ENCODE data around the gene SPDYE16.
"Not testable (repeated sequence)": the region's sequence is repeated elsewhere in the genome, so short reads cannot be mapped to it uniquely, and the experiment has no call there.

SPDYE16 gene

GRCh38 chr7:76506081-76506440 lies 37.0 kb downstream of the SPDYE16 start:
- no peak for TF ChIP-seq TCF4 (CRISPR knock-in tag; IDR thresholded peaks at IDR 0.05; ENCODE audit: borderline replicate concordance)
- TF ChIP-seq ZFP3 (CRISPR knock-in tag; IDR thresholded peaks at IDR 0.05), result no peak
- TF ChIP-seq PPARA (CRISPR knock-in tag; IDR thresholded peaks at IDR 0.05; ENCODE audit: borderline replicate concordance), result no peak
- no peak for TF ChIP-seq ISL1 (CRISPR knock-in tag; IDR thresholded peaks at IDR 0.05)
- no peak for TF ChIP-seq ESRRG (CRISPR knock-in tag; IDR thresholded peaks at IDR 0.05)
- no peak for TF ChIP-seq SNAI2 (CRISPR knock-in tag; IDR thresholded peaks at IDR 0.05)
- TF ChIP-seq BACH2 (CRISPR knock-in tag; IDR thresholded peaks at IDR 0.05; ENCODE audit: borderline replicate concordance), result no peak
- no peak for TF ChIP-seq ZNF70 (CRISPR knock-in tag; IDR thresholded peaks at IDR 0.05)
- TF ChIP-seq RARB (CRISPR knock-in tag; IDR thresholded peaks at IDR 0.05), result no peak
- TF ChIP-seq PATZ1 (CRISPR knock-in tag; IDR thresholded peaks at IDR 0.05; ENCODE audit: borderline replicate concordance), result no peak
- TF ChIP-seq CSDC2 (CRISPR knock-in tag; IDR thresholded peaks at IDR 0.05), result no peak
- no peak for TF ChIP-seq ZFP30 (CRISPR knock-in tag; IDR thresholded peaks at IDR 0.05)
- TF ChIP-seq, protein P1, sequence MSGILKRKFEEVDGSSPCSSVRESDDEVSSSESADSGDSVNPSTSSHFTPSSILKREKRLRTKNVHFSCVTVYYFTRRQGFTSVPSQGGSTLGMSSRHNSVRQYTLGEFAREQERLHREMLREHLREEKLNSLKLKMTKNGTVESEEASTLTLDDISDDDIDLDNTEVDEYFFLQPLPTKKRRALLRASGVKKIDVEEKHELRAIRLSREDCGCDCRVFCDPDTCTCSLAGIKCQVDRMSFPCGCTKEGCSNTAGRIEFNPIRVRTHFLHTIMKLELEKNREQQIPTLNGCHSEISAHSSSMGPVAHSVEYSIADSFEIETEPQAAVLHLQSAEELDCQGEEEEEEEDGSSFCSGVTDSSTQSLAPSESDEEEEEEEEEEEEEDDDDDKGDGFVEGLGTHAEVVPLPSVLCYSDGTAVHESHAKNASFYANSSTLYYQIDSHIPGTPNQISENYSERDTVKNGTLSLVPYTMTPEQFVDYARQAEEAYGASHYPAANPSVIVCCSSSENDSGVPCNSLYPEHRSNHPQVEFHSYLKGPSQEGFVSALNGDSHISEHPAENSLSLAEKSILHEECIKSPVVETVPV (CRISPR knock-in tag; IDR thresholded peaks at IDR 0.05), result no peak
- ATAC-seq, result no peak

DNA sequence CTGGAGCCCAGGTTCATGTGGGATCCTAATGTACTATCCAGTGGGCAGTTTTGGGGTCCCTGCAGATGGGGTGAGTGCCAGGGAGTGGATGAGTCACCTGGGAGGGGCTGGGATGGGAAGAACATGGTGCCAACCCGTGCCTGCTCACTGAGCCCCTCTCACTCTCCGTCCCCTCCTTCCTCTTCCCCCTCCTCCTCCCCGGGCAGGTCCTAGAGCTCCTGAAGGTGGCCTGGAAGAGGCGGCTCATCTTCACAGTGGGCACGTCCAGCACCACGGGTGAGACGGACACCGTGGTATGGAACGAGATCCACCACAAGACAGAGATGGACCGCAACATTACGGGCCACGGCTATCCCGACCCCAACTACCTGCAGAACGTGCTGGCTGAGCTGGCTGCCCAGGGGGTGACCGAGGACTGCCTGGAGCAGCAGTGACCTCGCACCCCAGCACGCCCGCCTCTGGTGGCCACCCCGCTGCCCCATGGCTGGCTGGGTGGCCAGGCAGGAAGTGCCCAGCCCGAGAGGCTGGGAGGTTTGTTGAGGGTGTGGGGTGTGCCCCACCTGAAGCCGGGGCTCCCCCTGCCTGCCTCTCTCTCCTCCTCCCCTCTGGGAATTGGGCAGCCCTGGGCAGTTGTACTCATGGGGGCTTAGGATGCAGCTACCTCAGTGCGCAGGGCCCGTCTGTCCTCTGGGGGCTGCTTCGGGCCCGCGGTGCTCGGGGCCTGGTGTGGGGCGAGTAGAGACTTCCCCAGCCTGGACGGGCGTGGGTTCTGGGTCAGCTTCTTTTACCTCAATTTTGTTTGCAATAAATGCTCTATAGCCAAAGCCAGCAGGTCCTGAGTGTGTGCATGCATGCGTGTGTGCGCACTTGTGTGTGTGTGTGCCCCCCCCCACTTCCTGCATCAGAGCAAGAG lies 37.7 kb downstream of the SPDYE16 start:
- ATAC-seq, result no peak
- TF ChIP-seq ZC3H10 (CRISPR knock-in tag; IDR thresholded peaks at IDR 0.05) (no peak), OSR1 (CRISPR knock-in tag; IDR thresholded peaks at IDR 0.05) (no peak), BACH2 (CRISPR knock-in tag; IDR thresholded peaks at IDR 0.05; ENCODE audit: borderline replicate concordance) (no peak), ISL1 (CRISPR knock-in tag; IDR thresholded peaks at IDR 0.05) (no peak), ZNF565 (CRISPR knock-in tag; conservative IDR thresholded peaks at IDR 0.05; ENCODE audit: low read depth) (no peak), ZFP3 (CRISPR knock-in tag; IDR thresholded peaks at IDR 0.05) (no peak), PPARA (CRISPR knock-in tag; IDR thresholded peaks at IDR 0.05; ENCODE audit: borderline replicate concordance) (no peak), TSHZ2 (CRISPR knock-in tag; IDR thresholded peaks at IDR 0.05) (no peak), ZNF8 (CRISPR knock-in tag; IDR thresholded peaks at IDR 0.05) (no peak), RARB (CRISPR knock-in tag; IDR thresholded peaks at IDR 0.05) (no peak), TOX (CRISPR knock-in tag; IDR thresholded peaks at IDR 0.05; ENCODE audit: borderline replicate concordance) (no peak), ZNF70 (CRISPR knock-in tag; IDR thresholded peaks at IDR 0.05) (no peak)
- TF ChIP-seq, protein P1 (CRISPR knock-in tag; IDR thresholded peaks at IDR 0.05), result no peak
- TF ChIP-seq, protein P2, sequence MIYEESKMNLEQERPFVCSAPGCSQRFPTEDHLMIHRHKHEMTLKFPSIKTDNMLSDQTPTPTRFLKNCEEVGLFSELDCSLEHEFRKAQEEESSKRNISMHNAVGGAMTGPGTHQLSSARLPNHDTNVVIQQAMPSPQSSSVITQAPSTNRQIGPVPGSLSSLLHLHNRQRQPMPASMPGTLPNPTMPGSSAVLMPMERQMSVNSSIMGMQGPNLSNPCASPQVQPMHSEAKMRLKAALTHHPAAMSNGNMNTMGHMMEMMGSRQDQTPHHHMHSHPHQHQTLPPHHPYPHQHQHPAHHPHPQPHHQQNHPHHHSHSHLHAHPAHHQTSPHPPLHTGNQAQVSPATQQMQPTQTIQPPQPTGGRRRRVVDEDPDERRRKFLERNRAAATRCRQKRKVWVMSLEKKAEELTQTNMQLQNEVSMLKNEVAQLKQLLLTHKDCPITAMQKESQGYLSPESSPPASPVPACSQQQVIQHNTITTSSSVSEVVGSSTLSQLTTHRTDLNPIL (CRISPR knock-in tag; IDR thresholded peaks at IDR 0.05; ENCODE audit: low read depth), result no peak

- ATAC-seq, result not testable (repeated sequence)
These were observed 38.5 kb downstream of the SPDYE16 start for GRCh38 chr7:76504351-76505167.

DNA sequence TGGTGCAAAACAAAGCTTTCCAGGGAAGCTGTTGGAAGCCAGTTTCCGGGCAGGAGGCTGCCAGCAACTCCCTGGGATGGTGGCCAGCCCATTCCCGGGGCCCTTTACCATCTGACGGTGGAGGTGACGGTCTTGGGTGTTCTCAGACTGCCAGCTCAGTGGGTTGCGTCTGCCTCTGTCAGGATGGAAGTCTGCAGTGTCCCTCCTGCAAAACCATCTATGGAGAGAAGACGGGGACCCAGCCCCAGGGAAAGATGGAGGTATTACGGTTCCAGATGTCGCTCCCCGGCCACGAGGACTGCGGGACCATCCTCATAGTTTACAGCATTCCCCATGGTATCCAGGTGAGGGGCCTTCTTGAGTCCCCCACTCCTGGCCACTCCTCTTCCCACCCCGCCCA lies 39.9 kb downstream of the SPDYE16 start:
- not testable (repeated sequence) for ATAC-seq

GRCh38 chr7:76502836-76503235 lies 40.3 kb downstream of the SPDYE16 start:
- not testable (repeated sequence) for ATAC-seq

GRCh38 chr7:76502224-76502623 lies 40.9 kb downstream of the SPDYE16 start:
- not testable (repeated sequence) for ATAC-seq

- ATAC-seq, result peak; percentile 86
These were observed 43.2 kb downstream of the SPDYE16 start for GRCh38 chr7:76499924-76500241.

All from SK-N-SH treated with all-trans-retinoic acid at 6 μM for 48 hours (cell line).